ENCODE measurements around the gene HNRNPA3.
"Not testable (repeated sequence)": the region's sequence is repeated elsewhere in the genome, so short reads cannot be mapped to it uniquely, and the experiment has no call there.

HNRNPA3 gene

GRCh38 chr2:177212106-177212890 is at the start of gene HNRNPA3:
HNRNPA3 (plus strand) TSS chr2:177212794; CDS start chr2:177212800, 6 bp downstream.
- DNase-seq (ENCODE audit: low read depth), result peak; percentile 98

DNA sequence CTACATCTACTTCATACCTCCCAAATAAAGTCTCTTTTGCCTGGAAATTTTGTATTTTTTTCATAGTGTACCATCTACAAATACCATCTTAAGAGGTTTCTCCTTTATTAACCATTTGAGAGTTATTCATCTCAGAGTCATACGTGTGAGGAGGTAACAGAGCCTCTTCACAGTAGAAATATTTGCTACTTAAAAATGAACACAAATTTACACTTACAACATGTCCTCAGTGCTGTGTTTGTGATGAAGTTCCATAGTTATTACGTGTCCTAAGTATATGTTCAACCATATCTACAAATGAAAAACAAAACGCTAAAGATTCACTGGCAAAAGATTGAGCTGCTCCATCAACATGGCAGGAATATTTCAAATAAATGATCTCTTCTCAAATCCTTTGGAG is 48.5 kb upstream of the HNRNPA3 start:
- DNase-seq (ENCODE audit: low read depth), result no peak

GRCh38 chr2:177164584-177165052 is 48.0 kb upstream of the HNRNPA3 start:
- peak; percentile 73 for DNase-seq (ENCODE audit: low read depth)

DNA sequence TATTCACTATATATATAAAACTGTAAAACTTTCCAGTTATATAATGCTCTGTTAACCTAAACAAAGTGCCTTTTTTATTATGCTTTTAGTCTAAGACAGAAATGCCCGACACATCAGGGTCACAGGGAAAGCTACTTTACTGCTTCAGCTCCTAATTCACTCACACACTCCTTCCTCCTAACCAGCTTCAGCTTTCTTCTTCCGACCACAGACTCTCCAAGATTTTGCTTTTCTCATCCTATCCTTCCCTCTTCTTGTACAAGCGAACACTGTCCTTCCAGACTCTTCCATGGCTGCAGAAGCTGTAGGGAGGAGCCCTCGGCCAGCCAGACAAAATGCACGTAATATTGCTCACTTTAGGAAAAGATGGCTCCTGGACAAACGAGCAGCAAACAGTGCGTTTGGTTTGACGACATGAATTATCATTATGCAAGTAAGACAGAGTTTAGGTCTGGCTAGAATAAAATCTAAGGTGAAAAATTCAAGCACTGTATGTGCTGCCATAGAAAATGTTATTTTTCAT is 47.5 kb upstream of the HNRNPA3 start:
- DNase-seq (ENCODE audit: low read depth), result no peak

DNA sequence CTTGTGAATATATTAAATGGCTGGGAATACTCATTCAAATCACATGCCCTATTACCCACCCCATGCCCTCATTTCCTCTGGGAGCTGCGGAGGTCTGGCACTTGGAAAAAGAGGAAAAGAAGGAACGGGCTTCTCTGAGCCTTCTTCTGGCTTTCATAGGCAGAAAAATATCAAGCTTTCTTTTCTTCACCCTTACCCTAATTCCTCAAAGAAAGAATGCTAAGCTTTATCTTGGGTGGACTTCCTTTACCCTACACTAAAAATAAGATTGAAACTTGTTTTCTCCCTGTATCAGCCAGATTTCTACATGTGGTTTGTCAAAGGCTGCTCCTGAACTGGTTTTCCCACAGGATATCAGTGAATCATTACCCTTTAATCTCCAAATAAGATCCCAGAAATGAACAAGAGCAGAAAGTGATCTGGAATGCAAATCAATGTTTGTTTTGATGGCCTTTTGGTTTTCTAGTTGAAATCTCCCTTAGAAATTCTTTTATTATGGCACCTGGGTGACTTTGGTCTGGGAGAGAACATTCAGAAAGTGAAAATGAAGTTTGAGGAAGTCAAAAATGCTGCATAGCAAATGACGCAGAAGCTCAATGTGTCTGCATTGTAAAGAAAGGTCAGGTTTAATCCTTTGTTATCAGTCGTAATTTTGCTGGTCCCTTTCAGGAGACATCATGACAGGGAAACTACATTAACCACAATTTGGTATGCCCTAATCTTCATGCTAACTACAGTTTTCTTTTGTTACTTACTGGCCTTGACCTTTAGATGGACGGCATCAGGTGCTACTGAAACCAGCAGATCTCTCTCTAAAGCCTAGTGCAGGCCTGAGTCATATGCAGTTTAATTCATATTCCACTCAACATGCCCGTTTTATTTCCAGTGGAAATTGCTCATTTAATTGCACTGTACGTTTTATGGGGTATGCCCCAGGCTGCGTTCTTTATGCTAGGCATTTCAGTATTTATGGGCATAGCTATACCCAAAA is 46.6 kb upstream of the HNRNPA3 start:
- no peak for DNase-seq (ENCODE audit: low read depth)

DNA sequence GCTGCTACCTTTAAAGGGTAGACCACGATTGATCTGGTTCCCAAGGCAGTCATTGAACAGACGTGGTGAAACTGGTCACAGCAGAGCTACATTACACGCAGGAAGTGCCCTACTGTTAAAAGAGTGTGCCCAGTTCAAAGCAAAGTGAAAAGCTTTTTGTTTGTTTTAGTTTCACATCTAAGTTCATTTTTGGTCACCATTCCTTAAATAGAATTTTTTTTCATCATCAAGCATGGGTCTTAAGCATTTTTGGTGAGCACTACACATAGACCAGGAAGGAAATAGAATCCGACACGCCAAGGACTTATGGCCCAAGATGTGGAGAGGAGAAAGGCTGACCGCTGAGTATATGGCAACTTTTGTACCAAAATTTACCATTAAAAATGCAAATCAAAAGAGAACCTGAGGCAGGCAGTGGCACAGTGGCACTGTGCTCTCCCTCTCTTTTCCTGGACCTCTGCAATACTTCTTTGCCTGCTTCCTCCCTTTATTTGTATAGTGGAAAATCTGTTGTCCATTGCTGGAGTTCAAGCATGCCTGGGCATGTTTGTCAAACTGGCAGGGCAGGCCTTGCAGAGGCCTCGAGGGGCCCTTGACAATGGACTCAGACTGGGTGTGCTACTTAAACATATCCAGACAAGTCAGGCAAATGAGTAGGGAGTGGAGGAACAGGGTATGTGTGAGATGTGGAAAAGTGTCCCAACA is 42.6 kb upstream of the HNRNPA3 start:
- no peak for DNase-seq (ENCODE audit: low read depth)

DNA sequence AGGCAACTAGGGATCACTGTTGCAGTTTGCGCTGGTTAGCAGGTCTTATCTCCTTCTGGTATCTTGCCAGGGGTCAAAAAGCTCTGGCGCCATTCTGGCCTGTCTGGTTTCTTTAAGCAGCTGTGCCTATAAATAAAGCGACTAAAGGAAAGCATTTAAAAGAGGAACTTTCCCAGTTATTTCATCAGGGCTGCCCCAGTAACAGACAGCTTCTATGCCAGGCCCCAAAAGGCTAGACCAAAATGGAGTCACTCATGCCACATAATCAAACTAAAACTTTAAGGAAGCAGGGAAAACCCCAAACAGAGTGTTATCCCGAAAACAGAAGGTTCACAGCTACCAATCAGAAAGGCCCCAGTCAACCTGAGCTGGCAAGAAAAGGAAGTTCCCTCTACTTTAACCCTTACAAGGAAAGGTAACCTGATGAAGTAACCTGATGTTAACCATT is 41.2 kb upstream of the HNRNPA3 start:
- DNase-seq (ENCODE audit: low read depth), result no peak

GRCh38 chr2:177172034-177172880 is 40.3 kb upstream of the HNRNPA3 start:
- DNase-seq (ENCODE audit: low read depth), result no peak

- no peak for DNase-seq (ENCODE audit: low read depth)
These were observed 38.1 kb upstream of the HNRNPA3 start for GRCh38 chr2:177174486-177174885.

GRCh38 chr2:177175917-177176668 is 36.5 kb upstream of the HNRNPA3 start:
- DNase-seq (ENCODE audit: low read depth), result no peak

GRCh38 chr2:177178797-177179196 is 33.8 kb upstream of the HNRNPA3 start:
- no peak for DNase-seq (ENCODE audit: low read depth)

DNA sequence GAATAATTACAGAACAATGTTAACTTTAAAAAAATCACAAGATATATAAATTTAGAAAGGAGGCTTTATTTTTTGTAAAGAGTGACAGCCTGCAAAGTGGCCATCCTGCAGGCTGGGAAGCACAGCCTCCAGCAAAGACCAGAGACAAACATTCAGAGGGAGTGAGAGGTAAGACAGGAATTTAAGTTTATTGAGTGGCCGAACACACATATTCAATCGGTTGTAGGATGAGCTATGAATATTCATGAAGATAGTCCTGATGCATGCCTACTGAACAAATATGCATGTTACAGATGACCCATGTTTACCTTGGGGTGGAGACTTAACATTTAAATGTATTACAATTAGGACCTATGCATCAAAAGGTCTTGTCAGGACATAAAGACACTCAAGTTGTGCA is 33.4 kb upstream of the HNRNPA3 start:
- no peak for DNase-seq (ENCODE audit: low read depth)

- DNase-seq (ENCODE audit: low read depth), result not testable (repeated sequence)
These were observed 32.9 kb upstream of the HNRNPA3 start for GRCh38 chr2:177179671-177180070.

DNA sequence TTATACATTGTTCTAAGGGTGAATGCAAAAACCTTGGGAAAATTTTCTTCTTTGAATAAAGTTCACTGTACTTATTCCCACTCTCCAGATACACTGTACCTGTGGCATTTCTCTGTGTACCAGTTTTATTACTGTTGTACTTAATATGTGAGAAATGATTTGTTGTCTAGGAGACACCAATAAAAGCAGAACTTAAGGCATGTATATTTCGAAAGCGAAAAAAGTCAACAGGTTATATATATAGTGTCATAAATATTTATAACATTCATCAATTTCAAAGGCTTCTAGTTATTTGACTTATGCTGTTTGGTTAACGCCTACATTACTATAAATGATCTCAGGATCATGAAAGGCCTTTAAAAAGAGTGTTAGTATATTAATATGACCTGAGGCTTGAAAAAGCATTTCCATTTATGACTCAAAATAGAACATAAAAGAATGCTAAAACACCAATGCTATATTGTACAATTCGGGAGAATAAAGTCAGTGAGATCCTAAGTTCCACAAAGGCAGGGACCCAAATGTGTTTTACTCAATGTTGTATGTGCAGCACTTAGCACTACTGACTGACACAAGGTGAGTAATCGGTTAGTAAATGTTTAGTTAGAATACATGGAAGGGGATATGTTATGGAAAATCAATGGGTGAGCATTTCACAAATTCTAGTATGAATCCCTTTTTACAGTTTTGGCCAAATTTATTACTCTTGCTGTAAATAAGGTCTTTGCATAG is 32.2 kb upstream of the HNRNPA3 start:
- no peak for DNase-seq (ENCODE audit: low read depth)

GRCh38 chr2:177183860-177184259 is 28.7 kb upstream of the HNRNPA3 start:
- DNase-seq (ENCODE audit: low read depth), result no peak

- no peak for DNase-seq (ENCODE audit: low read depth)
These were observed 28.0 kb upstream of the HNRNPA3 start for GRCh38 chr2:177184606-177185005.

DNA sequence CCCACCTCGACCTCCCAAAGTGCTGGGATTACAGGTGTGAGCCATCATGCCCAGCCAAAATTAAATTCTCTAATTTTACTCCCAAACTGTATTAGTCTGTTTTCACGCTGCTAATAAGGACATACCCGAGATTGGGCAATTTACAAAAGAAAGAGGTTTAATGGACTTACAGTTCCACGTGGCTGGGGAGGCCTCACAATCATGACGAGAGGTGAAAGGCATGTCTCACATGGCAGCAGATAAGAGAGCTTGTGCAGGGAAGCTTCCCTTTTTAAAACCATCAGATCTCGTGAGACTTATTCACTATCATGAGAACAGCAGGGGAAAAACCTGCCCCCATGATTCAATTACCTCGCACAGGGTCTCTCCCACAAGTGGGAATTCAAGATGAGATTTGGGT is 26.6 kb upstream of the HNRNPA3 start:
- DNase-seq (ENCODE audit: low read depth), result not testable (repeated sequence)

- peak; percentile 65 for DNase-seq (ENCODE audit: low read depth)
These were observed 24.8 kb upstream of the HNRNPA3 start for GRCh38 chr2:177187631-177188312.

Measured in fibroblast of the conjunctiva (primary cell).